Stimulated activated CD4-positive, alpha-beta T cell treated with anti-CD3 and anti-CD28 coated beads, Interleukin-15, amount 100 ng/mL, for 1 hour (primary cell): ENCODE results near the gene VRK2.
"Not testable (repeated sequence)": the region's sequence is repeated elsewhere in the genome, so short reads cannot be mapped to it uniquely, and the experiment has no call there.

Source experiments
- DNase-seq, 2 donors: peaks; one replicate each; pipeline ENCODE4 v3.0.0-alpha.2; 2020; ENCODE audit warnings: low read depth in 1 of 2, low spot score in 1 of 2

The VRK2 gene

GRCh38 chr2:58107803-58108710, 61.5 kb downstream of the VRK2 start:
- DNase-seq: no peak

DNA sequence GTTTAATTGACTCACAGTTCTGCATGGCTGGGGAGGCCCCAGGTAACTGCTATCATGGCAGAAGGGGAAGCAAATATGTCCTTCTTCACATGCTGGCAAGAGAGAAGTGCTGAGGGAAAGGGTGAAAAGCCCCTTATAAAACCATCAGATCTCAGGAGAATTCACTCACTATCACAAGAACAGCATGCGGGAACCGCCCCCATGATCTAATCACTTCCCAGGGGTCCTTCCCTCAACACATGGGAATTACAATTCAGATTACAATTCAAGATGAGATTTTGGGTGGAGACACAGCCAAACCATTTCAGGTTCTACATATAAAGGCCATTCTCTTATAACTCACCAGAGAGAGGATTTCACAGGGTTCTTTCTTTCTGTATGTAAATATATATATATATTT, 62.9 kb downstream of the VRK2 start:
- DNase-seq: no peak

DNA sequence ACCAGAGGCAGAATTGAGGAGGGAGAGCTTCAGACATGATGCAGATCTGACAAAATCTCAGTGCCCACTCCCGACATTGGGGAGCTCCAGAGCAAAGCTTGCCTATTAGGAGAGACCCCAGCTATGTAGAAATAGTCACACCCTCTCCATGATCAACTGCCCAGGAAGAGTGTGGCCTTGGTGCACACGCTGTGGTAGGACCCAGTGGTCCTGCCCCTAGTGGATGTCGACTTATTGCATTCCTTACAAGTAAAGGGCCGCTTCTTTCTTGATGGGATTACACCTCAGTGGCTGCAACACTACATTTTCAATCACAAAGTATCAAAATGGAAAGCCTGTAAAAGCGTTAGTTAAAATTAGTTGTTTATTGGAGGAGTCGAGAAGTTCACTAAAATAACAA, 64.2 kb downstream of the VRK2 start:
- no peak for DNase-seq

DNA sequence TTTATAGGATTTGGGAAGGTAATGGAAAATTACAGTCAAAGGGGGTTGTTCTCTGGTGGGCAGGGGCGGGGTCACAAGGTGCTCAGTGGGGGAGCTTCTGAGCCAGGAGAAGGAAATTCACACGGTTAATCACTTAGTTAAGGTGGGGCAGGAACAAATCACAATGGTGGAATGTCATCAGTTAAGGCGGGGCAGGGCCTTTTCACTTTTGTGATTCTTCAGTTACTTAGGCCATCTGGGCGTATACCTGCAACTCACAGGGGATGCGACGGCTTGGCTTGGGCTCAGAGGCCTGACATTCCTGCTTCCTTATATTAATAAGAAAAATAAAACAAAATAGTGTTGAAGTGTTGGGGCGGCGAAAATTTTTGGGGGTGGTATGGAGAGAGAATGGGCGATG, 67.0 kb downstream of the VRK2 start:
- DNase-seq: not testable (repeated sequence)

GRCh38 chr2:58120626-58121229, 74.1 kb downstream of the VRK2 start:
- no peak for DNase-seq

- DNase-seq: no peak
These were observed 75.4 kb downstream of the VRK2 start for GRCh38 chr2:58122040-58122439.

DNA sequence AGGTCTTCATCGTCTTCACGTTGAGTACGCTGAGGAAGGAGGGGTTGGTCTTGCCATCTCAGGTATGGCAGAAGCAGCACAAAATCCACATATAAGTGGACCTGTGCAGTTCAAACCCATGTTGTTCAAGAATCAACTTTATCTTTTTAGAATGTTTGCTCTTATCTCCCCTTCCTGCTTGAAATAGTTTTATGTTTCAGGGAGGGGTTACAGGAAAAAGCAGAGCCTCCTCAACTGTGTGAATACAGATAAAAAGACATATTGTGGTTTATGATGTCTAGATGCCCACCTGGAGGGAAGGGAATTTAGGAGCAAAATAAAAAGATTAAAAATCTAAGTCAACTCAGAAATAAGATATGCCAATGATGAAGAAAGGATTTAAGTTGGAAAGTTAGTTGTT, 75.9 kb downstream of the VRK2 start:
- no peak for DNase-seq

- no peak for DNase-seq
These were observed 80.5 kb downstream of the VRK2 start for GRCh38 chr2:58127111-58127510.

DNA sequence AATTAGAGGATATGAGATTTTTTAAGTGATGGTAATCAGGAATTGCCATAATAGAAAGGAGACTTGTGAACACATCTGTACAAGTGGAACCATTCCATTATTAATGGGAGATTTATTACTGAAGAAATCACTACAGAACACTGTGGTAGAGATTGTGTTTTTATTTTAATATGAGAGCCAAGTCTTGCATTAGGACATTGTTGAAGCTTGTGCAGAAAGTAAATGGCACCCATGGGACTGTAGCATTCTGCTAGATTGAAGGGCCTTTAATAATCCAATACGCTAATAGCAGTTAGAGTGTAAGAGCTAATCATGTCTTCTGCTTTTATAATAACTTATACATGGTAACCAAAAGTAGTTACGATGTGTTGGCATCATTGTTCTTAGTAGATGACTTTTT, 83.6 kb downstream of the VRK2 start:
- no peak for DNase-seq

- DNase-seq: no peak
These were observed 84.8 kb downstream of the VRK2 start for GRCh38 chr2:58131191-58132011.

- DNase-seq: no peak
These were observed 86.8 kb downstream of the VRK2 start for GRCh38 chr2:58133395-58133794.

DNA sequence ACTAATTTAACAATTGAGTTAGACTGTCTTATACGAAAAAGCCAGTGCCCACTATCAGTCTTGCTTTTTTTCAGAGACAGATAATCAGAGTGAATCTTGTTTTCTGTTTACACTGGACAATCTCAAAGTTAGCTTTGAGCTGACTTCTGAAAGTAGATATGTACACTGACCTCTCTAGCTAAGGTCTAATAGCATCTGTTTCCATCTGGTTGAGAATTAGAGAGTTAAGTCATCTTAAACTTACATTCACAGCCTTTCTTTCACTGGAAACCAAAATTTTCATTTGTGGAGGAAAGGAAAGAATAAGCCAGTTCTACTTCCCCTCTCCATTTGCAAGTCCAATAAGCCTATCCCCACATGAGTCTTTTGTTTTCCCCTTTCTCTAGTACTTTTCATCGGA, 89.3 kb downstream of the VRK2 start:
- no peak for DNase-seq

DNA sequence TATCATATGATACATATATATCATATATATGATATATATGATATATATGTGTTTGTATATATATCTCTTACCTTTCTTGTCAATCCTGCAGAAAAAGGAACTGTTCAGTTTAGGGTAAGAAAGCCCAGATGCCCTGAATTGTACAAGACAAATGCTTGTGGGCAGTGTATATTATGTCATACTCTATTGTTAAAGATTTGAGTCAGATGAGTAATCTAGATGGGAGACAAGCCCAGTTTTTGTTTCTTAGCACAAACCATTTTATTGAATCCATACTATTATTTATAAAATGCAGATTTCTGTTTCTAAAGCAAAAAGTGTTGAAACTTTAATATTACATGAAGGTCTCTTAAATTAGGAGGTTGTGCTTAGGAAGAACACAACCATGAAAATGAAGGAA, 90.6 kb downstream of the VRK2 start:
- DNase-seq: no peak

DNA sequence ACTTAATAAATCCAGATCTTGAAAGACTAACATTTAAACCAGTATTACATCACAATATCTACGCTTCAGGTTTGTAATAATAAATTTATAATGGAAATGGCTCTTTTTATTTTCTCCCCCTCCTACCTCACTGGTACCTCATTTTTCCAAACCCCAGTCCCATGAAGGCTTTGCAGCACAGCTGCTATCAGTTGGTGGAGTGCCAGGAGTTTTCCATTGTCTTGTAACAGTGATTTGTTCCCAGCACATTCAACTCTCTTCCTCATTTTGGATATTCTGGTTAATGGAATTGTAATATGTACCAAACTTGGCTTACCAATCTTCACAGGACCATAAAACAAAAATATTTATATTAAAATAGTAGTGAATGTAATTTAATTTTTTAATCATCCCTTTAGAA, 91.2 kb downstream of the VRK2 start:
- DNase-seq: no peak

DNA sequence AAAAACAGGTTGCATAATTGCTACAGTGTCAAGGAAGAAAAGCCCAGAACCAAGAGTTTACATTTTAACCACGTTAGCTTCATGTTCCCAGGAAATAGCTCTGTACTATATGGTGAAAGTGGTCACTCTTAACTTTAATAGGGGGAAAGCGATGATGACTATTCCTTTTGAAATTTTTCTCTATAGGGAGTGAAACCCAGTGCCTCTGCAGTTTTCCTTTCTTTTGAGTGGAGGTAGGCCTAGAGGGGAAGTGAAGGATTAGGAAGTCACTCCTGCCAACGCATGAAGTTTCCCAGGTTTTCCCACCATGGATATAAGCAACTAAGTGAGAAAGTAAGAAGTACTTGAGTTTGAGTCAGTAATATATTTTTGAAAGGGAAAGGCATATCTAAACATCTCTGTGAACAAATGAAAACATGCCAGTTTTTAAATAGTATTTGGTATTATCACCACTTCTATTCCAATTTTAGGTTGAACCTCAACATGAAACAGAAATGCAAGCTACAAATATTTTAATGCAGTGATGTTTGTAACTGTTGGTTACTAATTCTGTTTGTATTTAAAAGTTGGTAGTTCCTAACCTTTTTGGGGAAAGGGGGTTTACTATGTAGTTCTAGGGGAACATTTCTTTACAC, 91.9 kb downstream of the VRK2 start:
- no peak for DNase-seq

DNA sequence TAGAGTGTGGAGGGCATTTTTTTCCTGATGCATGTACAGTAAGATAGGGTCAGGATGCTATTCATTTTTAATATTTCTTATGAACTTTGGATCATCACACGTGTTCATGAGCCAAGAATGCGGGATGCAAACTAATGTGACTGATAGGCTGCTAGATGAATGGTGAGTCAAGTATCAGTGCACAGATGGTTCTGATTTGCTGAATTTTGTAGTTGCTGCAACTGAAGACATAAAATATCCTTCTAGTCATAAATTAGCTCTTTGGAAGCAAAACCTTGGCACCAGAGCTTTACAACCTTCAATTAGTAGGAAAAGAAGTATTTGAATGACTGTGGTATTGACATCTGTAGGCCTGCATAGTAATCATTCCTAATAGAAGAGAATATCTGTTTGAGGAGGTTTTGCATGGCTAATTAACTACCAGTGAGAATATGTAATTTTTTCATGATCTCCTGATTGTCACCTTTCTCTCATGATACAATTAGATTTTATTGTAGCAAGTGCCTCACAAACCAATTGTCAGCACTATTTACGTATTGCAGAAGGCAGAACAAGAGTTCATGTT, 94.0 kb downstream of the VRK2 start:
- no peak for DNase-seq

- not testable (repeated sequence) for DNase-seq
These were observed 99.2 kb downstream of the VRK2 start for GRCh38 chr2:58145769-58146168.

- no peak for DNase-seq
These were observed 100.1 kb downstream of the VRK2 start for GRCh38 chr2:58146707-58147106.

DNA sequence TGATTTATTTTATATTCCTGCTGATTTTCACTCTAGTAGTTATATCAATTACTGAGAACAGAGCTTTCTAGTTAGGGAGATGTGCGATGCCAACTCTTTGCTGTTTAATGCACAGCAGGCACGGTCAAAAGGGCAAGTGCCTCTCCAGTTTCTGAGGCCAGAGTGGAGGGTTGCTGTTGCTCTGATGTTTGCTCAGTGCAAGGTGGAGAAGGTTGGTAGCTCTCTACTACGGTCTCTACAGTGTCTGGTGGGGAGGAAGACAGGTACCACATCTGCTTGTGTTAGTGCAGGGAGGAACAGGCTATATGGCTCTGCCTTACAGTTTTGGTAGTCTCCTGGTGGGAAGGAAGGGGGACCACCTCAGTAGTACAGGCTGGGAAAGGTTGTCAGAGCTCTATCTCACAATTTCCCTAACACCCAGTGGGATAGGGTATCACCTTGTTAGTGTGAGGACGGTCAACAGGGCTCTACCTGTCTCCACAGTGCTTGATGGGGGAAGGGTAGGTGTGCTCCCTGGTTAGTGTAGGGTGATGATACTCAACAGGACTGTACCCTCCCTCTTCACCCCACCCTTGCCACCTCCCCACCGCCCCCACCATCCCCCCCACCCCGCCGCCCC, 108.7 kb downstream of the VRK2 start:
- no peak for DNase-seq

- no peak for DNase-seq
These were observed 110.2 kb downstream of the VRK2 start for GRCh38 chr2:58156780-58157179.

- DNase-seq: no peak
These were observed 111.1 kb downstream of the VRK2 start for GRCh38 chr2:58157754-58158153.
